HEK293 (cell line): ENCODE results near the gene RNF44.

Experiments
- CTCF ChIP-seq: fragments of 450-650 bp; formaldehyde crosslinking; IDR thresholded peaks from 2 replicates; pipeline ENCODE4 v1.5.1; 2016; ENCODE audit warnings: missing biosample characterization, missing genetic modification characterization
- PBX3 ChIP-seq: sonication (generic); formaldehyde crosslinking; IDR thresholded peaks from 2 replicates; pipeline ENCODE4 v1.8.1; 2022; ENCODE audit warnings: mild to moderate bottlenecking, moderate library complexity, missing genetic modification reagents
- PRDM4 ChIP-seq: fragments of 450-650 bp; formaldehyde crosslinking; IDR thresholded peaks from 2 replicates; pipeline ENCODE4 v1.5.1; 2017; ENCODE audit warnings: missing biosample characterization, missing genetic modification characterization
- ZBTB8A ChIP-seq: fragments of 450-650 bp; formaldehyde crosslinking; IDR thresholded peaks from 2 replicates; pipeline ENCODE4 v1.5.1; 2016; ENCODE audit warnings: missing biosample characterization, missing genetic modification characterization
- ZNF114 ChIP-seq: fragments of 450-650 bp; formaldehyde crosslinking; IDR thresholded peaks from 2 replicates; pipeline ENCODE4 v1.5.0; 2017; ENCODE audit warnings: missing biosample characterization, missing genetic modification characterization
- ZNF211 ChIP-seq: fragments of 450-650 bp; formaldehyde crosslinking; IDR thresholded peaks from 2 replicates; pipeline ENCODE4 v1.5.1; 2016; ENCODE audit warnings: low read depth, missing biosample characterization, missing genetic modification characterization
- ZNF24 ChIP-seq: fragments of 450-650 bp; formaldehyde crosslinking; IDR thresholded peaks from 2 replicates; pipeline ENCODE4 v1.5.1; 2016; ENCODE audit warnings: missing biosample characterization, missing genetic modification characterization
- ZNF510 ChIP-seq: fragments of 450-650 bp; formaldehyde crosslinking; IDR thresholded peaks from 2 replicates; pipeline ENCODE4 v1.5.1; 2018; ENCODE audit warnings: mild to moderate bottlenecking, missing genetic modification characterization, missing biosample characterization; ENCODE audit not compliant: insufficient replicate concordance
- ZNF580 ChIP-seq: fragments of 450-650 bp; formaldehyde crosslinking; IDR thresholded peaks from 2 replicates; pipeline ENCODE4 v1.5.1; 2016; ENCODE audit warnings: missing biosample characterization, missing genetic modification characterization
- ZNF610 ChIP-seq: fragments of 450-650 bp; formaldehyde crosslinking; IDR thresholded peaks from 2 replicates; pipeline ENCODE4 v1.5.1; 2016; ENCODE audit warnings: missing biosample characterization, missing genetic modification characterization, borderline replicate concordance
- ZNF623 ChIP-seq: fragments of 450-650 bp; formaldehyde crosslinking; IDR thresholded peaks from 2 replicates; pipeline ENCODE4 v1.5.1; 2016; ENCODE audit warnings: missing biosample characterization, missing genetic modification characterization
- ZNF747 ChIP-seq: fragments of 450-650 bp; formaldehyde crosslinking; IDR thresholded peaks from 2 replicates; pipeline ENCODE4 v1.5.1; 2016; ENCODE audit warnings: missing biosample characterization, missing genetic modification characterization
- TF ChIP-seq, protein P1 (sequence below): fragments of 450-650 bp; formaldehyde crosslinking; IDR thresholded peaks from 2 replicates; pipeline ENCODE4 v1.5.1; 2017; ENCODE audit warnings: missing biosample characterization, missing genetic modification characterization
- TF ChIP-seq, protein P2 (sequence below): fragments of 450-650 bp; formaldehyde crosslinking; IDR thresholded peaks from 2 replicates; pipeline ENCODE4 v1.5.1; 2016; ENCODE audit warnings: missing biosample characterization, missing genetic modification characterization, low read depth

DNA sequence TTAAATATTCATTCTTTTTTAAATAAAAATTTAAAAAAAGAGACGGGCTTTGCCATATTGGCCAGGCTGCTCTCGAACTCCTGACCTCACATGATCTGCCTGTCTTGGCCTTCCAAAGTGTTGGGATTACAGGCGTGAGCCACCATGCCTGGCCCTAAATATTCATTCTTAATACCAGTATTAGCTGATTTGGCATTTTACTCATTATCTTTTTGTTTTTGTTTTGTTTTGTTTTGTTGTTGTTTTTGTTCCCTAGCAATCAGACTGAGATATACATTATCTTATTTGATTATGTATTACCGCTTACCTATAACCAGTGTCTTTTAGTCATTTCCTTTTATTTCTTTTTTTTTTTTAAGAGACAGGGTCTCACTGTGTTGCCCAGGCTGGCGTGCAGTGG lies 37.9 kb downstream of the RNF44 start:
- no peak for TF ChIP-seq ZNF211
- no peak for TF ChIP-seq PRDM4 (tag by site-specific recombination)
- TF ChIP-seq, protein P1, sequence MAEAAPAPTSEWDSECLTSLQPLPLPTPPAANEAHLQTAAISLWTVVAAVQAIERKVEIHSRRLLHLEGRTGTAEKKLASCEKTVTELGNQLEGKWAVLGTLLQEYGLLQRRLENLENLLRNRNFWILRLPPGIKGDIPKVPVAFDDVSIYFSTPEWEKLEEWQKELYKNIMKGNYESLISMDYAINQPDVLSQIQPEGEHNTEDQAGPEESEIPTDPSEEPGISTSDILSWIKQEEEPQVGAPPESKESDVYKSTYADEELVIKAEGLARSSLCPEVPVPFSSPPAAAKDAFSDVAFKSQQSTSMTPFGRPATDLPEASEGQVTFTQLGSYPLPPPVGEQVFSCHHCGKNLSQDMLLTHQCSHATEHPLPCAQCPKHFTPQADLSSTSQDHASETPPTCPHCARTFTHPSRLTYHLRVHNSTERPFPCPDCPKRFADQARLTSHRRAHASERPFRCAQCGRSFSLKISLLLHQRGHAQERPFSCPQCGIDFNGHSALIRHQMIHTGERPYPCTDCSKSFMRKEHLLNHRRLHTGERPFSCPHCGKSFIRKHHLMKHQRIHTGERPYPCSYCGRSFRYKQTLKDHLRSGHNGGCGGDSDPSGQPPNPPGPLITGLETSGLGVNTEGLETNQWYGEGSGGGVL (tag by site-specific recombination) = no peak
- no peak for TF ChIP-seq CTCF (tag by site-specific recombination)
- TF ChIP-seq, protein P2, sequence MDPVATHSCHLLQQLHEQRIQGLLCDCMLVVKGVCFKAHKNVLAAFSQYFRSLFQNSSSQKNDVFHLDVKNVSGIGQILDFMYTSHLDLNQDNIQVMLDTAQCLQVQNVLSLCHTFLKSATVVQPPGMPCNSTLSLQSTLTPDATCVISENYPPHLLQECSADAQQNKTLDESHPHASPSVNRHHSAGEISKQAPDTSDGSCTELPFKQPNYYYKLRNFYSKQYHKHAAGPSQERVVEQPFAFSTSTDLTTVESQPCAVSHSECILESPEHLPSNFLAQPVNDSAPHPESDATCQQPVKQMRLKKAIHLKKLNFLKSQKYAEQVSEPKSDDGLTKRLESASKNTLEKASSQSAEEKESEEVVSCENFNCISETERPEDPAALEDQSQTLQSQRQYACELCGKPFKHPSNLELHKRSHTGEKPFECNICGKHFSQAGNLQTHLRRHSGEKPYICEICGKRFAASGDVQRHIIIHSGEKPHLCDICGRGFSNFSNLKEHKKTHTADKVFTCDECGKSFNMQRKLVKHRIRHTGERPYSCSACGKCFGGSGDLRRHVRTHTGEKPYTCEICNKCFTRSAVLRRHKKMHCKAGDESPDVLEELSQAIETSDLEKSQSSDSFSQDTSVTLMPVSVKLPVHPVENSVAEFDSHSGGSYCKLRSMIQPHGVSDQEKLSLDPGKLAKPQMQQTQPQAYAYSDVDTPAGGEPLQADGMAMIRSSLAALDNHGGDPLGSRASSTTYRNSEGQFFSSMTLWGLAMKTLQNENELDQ = no peak
- no peak for TF ChIP-seq ZNF24
- TF ChIP-seq ZNF580 (tag by site-specific recombination) = no peak
- TF ChIP-seq ZNF623 (tag by site-specific recombination) = no peak
- TF ChIP-seq ZNF510 (tag by site-specific recombination) = no peak
- no peak for TF ChIP-seq ZNF747 (tag by site-specific recombination)
- TF ChIP-seq PBX3 (CRISPR knock-in tag) = no peak
- TF ChIP-seq ZNF114 (tag by site-specific recombination) = no peak
- no peak for TF ChIP-seq ZBTB8A (tag by site-specific recombination)
- TF ChIP-seq ZNF610 = no peak
